ENCODE data around the gene ATP13A4.

The ATP13A4 gene

DNA sequence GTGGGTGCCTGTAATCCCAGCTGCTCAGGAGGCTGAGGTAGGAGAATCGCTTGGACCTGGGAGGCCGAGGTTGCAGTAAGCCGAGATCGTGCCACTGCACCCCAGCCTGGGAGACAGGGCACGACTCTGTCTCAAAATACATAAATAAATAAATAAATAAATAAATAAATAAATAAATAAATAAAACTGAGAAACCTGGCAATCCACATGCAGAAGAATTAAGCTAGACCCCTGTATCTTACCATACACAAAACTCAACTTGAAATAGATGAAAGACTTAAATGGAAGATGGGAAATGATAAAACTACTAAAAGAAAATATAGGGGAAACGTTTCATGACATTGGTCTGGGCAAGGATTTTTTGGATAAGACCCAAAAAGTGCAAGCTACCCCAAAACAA is 58.0 kb downstream of the ATP13A4 start:
- no peak for DNase-seq

DNA sequence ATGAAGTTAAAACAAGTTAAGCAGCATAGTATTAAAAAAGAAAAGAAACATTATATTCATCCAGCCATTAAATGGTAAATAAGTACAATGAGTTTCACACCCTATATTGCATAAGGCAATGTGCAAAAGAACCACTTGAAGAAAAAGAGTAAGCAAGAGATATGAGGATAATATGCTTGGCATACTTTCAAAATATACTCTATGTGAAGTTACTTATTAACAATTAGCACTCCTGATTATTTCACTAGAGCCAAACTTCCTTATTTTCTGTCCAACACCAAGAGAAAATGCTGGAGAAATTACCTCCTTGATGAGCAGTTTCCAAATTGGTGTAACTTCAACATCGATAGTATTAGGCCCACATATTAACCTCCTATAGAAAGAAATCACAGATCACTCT is 63.7 kb downstream of the ATP13A4 start:
- no peak for DNase-seq

DNA sequence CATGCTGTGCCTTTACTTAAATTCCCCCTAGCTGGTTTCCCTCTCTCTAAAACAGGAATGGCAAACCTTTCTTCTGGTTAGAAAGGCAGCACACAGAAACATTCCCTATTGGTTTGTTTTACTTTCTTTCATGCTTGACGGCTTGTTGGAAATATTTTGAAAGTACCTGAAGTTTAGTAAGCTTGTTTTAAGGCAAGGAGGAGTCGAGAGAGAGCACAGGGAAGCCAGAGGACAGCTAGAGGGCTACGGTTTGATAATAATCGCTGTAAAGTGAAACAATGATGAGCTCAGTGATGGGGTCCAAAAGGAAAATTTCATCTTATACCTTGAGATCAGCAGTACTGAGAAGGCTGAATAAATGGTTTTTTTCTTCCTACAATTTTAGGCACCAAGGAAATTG is 64.1 kb downstream of the ATP13A4 start:
- DNase-seq = no peak

DNA sequence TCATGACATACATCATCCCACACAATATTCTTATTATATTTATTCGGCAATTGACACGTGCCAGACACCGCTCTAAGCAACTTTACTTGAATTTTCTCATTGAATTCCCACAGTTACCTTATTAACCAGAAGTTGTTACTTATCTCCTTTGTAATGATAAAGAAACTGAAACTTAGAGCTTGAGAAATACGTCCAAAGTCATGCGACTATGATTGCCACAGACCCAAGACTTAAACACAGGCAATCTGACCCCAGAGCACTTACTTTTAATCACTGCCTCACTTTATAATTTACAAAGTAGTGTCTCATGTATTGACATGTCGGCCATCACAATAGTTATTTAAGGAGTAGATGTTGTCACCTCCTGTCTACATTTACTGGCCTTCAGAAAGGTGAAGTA is 64.7 kb downstream of the ATP13A4 start:
- no peak for DNase-seq

DNA sequence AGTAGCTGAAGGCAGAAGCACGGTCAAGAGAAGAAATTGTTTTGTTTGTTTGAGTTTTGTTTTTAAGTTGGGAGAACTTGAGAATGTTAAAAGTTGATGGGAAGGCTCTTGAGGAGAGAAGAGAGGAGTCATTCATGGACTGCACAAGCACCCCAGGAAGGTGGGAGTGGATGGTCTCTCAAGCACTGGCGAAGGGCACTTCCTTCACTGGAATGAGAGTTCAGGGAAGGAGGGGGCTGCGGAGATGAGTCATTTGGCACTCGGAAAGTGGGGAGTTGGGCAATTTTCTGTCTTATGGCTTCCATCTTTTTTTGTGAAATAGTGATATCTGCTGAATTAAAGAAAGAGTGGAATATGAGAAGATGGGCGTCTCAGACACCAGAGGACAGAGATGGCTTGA is 66.0 kb downstream of the ATP13A4 start:
- no peak for DNase-seq

DNA sequence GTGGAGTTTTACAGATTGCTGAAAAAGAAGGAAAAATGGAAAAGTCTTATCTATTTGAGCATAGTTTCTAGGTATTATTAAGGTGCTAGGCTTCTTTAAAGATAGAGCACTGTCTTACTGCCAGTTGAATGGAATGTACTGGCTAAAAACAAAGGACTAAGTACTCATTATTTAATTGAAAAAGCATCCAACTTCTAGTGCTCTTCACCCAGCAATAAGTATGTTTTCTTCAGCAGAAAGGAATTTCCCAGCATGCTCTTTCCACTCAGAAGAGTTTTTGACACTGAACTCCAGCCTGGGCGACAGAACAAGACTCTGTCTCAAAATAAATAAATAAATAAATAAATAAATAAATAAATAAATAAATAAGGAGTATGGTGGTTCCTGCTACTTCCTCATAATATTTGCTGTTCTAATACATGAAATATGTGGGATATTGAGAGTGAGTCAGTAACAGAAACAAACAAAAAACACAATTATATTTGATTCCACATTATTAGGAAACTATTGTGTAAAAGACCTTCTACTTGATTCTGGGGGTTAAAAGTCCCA is 70.6 kb downstream of the ATP13A4 start:
- DNase-seq = no peak

DNA sequence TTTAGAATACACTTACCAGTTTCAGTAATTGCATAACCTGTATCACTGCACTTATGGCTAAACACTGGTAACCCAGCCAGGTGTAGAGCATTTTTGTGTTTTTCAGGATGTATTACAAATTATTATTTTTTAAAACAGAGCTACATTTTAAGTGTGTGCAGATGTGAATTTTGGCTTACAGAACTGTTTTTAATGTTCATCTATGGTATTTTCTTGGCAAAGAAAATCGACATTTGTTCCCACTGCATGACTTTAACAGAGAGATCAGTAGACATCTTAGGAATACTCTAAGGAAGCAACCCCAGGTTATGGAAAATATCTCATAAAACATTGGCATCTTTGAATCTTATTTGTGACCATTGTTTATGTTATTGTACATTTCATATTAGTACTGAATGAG is 73.3 kb downstream of the ATP13A4 start:
- no peak for DNase-seq

DNA sequence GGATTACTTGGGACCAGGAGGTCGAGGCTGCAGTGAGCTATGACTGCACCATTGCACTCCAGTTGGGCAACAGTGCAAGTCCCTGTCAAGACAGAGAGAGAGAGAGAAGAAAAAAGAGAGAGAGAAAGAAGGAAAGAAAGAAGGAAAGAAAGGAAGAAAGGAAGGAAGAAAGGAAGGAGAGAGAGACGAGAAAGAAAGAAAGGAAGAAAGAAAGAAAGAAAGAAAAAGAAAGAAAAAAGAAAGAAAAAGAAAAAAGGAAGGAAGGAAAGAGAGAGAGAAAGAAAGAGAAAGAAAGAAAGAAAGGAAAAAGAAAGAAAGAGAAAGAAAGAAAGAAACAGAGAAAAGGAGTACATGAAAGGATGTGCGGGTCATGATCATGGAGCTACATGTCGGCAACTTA is 80.2 kb downstream of the ATP13A4 start:
- DNase-seq = no peak

DNA sequence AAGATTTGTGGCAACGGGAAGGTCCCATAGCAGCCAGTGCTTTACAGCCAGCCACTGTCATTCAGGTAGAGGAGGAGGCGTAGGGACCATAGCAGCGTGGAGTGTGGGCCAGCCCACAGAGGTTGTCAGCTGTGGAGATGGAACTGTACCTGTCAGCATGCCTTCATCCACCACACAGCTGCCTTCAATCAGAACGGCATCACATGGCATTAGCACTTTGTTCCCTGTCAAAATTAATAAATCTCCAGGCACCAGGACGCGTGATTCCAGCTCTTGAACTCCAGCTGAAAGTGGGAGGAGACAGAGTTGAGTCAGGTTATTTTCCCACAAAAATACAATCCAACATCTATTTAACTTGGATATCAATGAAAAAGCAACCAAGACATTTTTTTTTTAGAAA is 84.0 kb downstream of the ATP13A4 start:
- DNase-seq = no peak

DNA sequence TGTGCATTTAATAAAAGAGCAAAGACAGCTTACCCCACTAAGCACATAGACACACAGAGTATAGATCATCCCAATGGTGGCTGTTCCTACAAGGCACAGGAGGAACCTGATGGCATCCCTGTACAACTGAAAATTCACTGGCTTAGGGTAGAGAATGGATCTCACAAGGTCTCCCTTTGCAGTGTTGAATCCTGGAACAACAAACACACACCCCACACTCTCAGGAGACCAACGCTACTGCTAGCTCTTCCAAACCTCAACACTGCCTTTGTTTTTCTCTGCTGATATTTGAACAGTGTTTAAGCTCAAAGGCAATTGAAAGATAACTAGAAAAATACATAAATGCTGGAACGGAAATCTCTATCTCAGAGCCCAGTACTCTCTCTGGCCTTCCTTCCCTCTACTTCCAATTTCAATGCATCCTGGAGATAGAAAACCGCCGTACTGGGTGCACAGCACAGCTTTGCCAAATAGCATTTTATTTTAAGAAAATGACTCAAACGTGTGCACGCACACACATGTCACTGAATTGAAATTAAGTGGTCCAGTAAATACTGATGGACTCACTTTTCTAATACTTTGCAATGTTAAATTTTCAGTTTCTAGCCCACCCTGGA is 88.6 kb downstream of the ATP13A4 start:
- DNase-seq = no peak

DNA sequence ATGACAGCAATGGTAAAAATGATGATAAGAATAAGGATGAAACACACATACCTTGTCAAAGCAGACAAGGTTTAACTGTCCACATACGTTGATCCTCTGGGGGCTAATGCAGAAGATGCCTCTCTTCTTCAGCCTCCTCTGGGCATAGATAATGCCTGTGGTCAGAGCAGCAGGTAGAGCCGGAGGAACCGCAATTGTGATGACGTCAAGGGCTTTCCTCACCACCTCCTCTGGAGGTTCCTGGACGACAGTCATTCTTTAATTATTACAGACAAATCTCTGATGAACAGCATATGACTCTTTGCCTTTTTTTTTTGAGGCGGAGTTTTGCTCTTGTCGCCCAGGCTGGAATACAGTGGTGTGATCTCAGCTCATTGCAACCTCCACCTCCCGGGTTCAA is 89.8 kb downstream of the ATP13A4 start:
- no peak for DNase-seq

DNA sequence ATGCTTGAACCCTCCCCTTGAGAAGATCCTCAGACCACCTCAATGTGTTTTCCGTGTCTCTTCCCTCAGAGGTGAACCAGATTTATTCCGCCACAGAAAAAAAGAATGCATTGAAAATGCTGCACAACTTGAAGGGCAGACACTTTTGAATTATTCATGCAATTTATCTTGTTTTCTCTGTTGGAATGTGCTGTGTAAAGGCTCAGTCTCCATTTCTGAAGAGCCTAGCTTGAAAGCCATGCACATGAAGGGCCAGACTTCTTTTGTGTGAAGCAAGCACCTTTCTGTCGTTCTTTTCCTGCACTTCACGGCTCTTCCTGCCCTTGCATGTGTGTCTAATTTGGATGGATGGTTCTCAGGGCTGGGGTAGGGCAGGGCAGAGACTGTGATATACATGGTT is 97.2 kb downstream of the ATP13A4 start:
- no peak for DNase-seq

DNA sequence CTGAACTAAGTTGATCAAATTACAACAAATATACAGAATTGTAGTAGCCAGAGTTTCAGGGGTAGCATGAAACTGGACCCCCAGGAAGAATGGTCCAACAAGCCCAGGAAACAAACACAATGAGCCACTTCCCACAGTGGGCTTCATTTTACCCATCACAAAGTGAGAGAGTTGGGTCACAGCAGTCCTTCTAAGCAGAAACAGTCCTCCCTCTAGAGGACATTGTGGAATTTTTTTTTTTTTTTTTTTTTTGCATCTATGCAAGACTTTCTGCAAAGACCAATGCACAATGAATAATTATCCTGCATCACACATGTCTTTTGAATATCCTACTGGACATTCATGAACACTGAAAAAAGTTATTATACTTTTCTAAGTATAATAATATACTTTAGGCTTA is 102.4 kb downstream of the ATP13A4 start:
- DNase-seq = no peak

DNA sequence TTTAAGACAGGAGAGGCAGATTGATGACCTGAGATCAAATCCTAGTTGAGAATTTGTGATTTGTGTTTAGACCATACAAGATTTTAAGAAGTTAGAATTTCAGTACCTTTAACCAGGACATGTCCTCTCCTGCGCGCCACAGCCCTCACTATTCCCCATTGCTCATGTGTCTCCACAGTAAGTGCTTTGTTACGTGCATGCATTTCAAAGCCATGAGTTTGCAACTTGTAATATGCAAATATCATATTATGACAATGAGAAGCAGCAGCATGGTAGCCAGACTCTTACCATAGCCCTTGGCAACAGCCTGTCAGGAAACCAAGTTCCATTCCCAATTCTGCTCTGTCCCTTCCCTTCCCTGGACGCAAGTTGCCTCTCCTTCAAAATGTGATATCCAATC is 102.8 kb downstream of the ATP13A4 start:
- no peak for DNase-seq

DNA sequence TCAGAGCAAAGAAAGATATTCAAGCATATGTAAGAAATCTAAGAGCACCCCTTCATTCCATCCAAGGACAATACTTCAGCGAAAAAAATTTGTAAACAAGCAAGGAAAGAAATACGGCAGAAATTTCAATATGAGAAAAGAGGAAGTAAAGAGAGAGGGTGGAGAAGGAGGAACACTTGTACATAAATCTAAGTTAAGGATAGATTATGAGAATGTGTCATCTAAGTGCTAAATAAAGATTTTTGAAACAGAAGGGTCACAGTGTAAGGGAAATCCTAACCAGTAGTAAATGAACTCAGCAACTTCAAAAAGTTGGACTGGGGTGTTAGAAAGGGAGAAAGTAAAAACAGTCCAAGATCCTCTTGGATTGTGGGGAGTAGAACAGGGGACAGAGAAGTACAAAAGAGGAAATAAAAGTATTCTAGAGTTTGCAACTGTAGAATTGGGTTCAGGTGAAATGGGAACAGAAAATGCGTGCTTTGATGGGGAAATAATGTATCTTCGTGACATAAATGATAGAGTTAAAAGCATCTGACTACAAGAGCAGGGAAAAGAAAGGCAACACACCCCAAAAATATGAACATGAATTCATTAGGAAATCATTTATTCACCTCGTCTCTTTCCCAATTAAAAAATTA is 107.6 kb downstream of the ATP13A4 start:
- no peak for DNase-seq

DNA sequence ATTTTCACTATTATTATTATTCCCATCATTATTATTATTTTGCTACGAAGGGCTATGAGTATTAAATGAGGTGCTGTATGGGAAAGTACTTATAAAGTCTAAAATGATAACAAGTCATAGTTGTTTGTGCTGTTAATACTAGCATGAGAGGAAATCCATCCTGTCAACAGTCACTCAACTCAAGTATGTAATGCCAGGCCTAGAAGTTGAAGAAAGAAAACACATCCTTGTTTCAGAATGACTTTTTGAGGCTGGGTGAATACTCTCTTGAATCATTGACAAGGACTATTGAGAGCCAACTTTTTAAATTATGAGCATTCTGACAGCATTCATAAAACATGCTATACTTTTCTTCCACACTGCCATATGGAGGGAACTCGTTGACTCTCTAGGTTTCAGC is 115.3 kb downstream of the ATP13A4 start:
- DNase-seq = no peak

DNA sequence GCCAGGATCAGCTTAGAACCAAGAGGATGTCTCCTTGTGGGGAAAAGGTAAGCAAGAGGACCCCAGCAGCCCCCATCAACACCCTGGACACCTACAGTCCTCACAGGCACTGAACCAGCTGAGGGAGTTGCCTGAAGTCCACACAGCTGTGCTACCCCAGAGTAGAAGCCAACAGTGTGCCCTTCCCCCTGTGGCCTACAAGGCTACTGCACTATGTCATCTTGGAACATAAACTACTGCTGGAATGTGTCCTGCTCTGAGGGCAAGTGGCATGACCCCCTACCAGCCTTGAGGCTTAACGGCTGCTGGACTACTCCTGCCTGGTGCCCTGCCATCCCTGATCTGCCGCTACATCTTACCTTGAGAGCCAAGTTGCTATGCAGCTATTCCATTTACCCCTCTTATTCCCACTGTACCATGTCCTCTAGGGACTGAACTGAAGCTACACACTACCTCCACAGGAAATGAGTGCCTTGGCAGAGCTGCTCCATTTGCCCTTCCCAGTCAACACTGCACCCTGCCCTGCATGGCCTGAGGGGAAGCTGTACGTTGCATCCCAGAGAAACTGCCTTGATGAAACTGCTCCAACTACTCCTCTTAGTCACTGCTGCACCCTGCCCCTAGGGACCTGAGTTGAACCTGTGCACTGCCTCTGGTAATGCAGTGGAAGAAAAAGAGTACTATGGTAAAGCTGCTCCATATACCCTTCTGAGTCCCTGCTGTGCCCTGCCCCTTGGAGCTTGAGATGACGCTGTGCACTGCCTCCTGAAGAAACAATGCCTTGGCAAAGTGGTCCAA is 135.9 kb downstream of the ATP13A4 start:
- no peak for DNase-seq

DNA sequence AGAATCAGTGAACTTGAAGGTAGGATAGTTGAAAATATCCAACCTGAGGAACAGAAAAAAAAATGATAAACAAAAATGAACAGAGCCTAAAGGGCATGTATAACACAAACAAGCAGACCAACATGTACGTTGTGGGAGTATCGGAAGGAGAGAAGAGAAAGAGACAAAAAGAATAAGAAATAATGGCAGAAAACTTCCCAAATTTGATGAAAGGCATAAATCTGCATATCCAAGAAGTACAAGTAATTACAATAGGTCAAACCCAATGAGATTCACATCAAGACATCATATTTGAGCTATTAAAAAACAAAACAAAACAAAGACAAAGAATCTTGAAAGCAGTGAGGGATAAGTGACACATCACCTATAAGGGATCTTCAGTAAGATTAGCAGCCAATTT is 138.1 kb downstream of the ATP13A4 start:
- DNase-seq = no peak

DNA sequence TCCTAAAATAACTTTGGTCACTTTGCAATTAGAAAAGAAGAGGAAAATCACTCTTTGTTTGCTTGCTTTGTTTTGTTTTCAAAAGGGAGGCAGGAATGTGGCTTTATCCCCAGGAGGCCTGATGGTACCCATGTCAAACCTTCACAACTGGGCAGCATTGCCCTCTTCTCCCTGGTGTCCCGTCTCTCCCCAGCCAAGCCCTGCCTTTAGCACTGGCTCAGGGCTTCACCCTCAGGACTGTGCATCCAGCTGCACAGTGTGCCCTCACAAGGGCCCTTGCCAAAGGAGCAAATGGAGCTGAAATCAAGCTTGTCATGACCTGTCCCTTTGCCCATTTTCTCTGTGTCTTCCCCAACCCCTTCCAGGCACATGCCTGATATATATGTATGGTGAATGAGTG is 147.0 kb downstream of the ATP13A4 start:
- DNase-seq = no peak

DNA sequence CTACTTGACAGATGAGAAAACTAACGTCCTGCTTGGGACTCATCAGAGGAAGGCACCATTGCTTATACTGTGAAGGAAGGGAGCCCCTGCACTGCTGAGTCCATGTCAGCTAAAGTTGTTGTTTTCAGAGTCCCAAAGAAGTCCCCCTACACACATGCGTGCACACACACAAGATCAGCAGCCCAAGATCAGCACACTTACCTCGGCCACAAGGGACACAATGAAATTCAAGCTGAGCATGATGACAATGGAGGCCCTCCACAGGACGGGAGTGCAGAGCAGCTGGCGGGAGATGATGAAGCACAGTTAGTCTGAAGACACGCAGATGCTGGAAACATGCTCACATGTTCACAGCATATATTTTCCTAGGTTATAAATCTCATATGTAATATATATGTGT is 147.6 kb downstream of the ATP13A4 start:
- no peak for DNase-seq

DNA sequence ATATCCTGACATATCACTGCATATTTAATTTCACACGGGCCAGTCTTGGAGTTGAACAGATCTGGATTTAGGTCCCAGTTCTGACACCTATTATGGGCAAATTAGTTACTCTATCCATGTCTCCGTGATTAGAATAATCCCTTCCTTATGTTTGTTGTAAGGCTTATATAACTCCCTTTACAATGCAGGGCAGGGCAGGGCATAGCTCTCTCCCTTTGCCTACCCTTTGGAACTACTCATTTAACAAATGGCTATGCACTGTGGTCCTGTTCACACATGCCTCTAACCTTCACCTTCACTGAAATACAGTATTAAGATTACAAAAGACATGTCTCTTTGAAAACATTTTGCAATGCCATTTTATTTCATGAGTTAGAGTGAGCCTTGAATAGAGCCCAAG is 151.4 kb downstream of the ATP13A4 start:
- no peak for DNase-seq

DNA sequence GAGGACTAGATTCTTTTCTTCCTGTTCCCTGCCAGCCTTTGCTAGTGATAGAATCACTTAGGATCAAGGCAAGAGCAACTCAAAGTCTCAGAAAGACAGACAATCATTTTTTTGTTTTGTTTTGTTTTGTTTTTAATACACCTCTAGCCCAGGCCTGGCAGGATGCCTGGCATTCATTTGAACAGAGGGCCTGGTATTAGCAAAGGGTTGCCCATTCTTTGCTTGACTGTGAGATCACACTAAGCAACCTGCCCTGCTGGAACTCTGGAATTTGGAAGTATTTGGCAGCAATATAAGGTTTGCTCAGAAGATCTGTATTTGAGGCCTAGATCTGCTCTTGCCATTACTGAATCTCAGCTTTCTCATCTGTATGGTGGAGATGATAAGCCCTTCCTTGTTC is 154.4 kb downstream of the ATP13A4 start:
- no peak for DNase-seq

DNA sequence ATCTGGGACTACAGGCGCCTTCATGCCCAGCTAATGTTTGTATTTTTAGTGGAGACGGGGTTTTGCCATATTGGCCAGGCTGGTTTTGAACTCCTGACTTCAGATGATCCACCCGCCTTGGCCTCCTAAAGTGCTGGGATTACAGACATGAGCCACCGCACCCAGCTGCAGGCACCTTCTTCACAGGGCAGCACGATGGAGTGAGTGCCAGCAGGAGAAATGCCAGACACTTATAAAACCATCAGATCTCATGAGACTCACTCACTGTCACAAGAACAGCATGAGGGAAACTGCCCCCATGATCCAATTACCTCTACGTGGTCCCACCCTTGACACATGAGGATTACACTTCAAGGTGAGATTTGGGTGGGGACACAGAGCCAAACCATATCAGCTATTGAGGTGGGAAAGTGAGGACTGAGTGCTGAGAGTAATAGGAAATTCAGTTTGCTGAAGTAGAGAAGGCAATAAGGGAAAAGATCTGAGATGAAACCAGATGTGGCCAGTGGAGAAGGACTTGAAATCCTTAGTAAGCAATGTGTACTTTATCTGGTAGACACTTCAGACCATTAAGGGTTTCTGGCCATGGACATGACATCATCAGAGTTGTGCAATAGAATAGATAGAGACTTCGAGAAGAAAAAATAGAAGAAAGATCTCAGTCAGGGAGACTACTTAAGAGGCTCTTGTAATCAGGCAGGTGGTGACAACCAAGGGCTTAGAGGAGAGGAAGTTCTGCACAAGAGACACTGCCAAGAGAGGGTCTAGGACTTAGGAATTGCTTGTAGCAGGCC is 158.0 kb downstream of the ATP13A4 start:
- no peak for DNase-seq

Measured in stimulated activated CD4-positive, alpha-beta T cell treated with anti-CD3 and anti-CD28 coated beads, Interleukin-1b, Interleukin-23, amount 100 ng/mL, for 48 hours (primary cell).